Bronchial epithelial cell (primary cell): ENCODE measurements around the gene HNF4A. TPM values are rescaled to one million over a fixed set of nuclear protein-coding genes. Genes with fewer than 3 reads are reported as not detected.
A peak's percentile ranks its signal among the peaks of the same experiment; 100 is the strongest.

Experiments
- DNase-seq: peaks from one replicate; pipeline ENCODE4 v3.0.0-alpha.2; 2010; ENCODE audit warnings: low read depth
- FAIRE-seq: peaks from 2 replicates; lab custom pipeline; 2011; peaks lifted over from hg19 to GRCh38; lab: Jason Lieb, UNC
- H3K27me3 ChIP-seq: 2 replicates; pipeline ENCODE4 v1.5.1; 2011; ENCODE audit warnings: low read length; ENCODE audit not compliant: control insufficient read depth, insufficient read depth
- H3K36me3 ChIP-seq: 2 replicates; pipeline ENCODE4 v1.5.1; 2011; ENCODE audit warnings: low read length; ENCODE audit not compliant: control insufficient read depth, insufficient read depth
- H3K4me3 ChIP-seq: 2 replicates; pipeline ENCODE4 v1.5.1; 2011; ENCODE audit warnings: mild to moderate bottlenecking, low read depth, low read length, control low read depth
- CTCF ChIP-seq: IDR thresholded peaks from 2 replicates; pipeline ENCODE4 v1.5.1; 2011; ENCODE audit warnings: mild to moderate bottlenecking, moderate library complexity, low read length, control low read depth, inconsistent platforms; ENCODE audit not compliant: insufficient read depth, severe bottlenecking
- total RNA-seq: library from RNA; depleted of rRNA; stranded (reverse); fragments of >200 nt; gene quantifications from 2 replicates; pipeline ENCODE4 v1.2.1, GENCODE V29; 2014

HNF4A gene
- total RNA-seq, 1 donor from 2014 or later: not detected

GRCh38 chr20:44370639-44371218, 15.2 kb downstream of the HNF4A start:
- no peak for TF ChIP-seq CTCF
- DNase-seq: peak; percentile 55
- Histone ChIP-seq H3K27me3 (no peaks in the 10 kb centered on the region), H3K36me3 (no peaks in the 10 kb centered on the region), H3K4me3 (no peak overlapping the region)
- FAIRE-seq: no peak

GRCh38 chr20:44382641-44383040, 27.1 kb downstream of the HNF4A start:
- TF ChIP-seq CTCF: no peak
- Histone ChIP-seq H3K27me3 (no peaks in the 10 kb centered on the region), H3K36me3 (no peaks in the 10 kb centered on the region), H3K4me3 (no peak overlapping the region)
- no peak for FAIRE-seq
- no peak for DNase-seq

GRCh38 chr20:44384423-44385027, 29.0 kb downstream of the HNF4A start:
- FAIRE-seq (no peak), DNase-seq (peak; percentile 57)
- peak; percentile 95 for TF ChIP-seq CTCF
- H3K27me3 ChIP-seq: no peaks in the 10 kb centered on the region
- no peak overlapping the region for H3K4me3 ChIP-seq
- H3K36me3 ChIP-seq: no peaks in the 10 kb centered on the region

- Histone ChIP-seq H3K27me3 (peaks cover 1% of the 10 kb centered on the region), H3K4me3 (no peak overlapping the region), H3K36me3 (no peaks in the 10 kb centered on the region)
- TF ChIP-seq CTCF: peak; percentile 96
- DNase-seq: peak; percentile 62
- FAIRE-seq: no peak
These were observed 33.0 kb downstream of the HNF4A start for GRCh38 chr20:44388466-44389023.

GRCh38 chr20:44389871-44390270, 34.4 kb downstream of the HNF4A start:
- no peak for TF ChIP-seq CTCF
- DNase-seq (no peak), FAIRE-seq (no peak)
- no peak overlapping the region for H3K4me3 ChIP-seq
- peaks cover 4% of the 10 kb centered on the region for H3K27me3 ChIP-seq
- no peaks in the 10 kb centered on the region for H3K36me3 ChIP-seq
